ENCODE results near the gene EXOC6B. TPM values are rescaled to one million over a fixed set of nuclear protein-coding genes. Genes with fewer than 3 reads are reported as not detected.

Gene EXOC6B
- total and polyA plus RNA-seq, 10 of the 15 experiments (the other 5 are each of a cell fraction or from before 2014, with no cell fraction given): 0.23 to 2.2 (median 1.2) TPM

DNA sequence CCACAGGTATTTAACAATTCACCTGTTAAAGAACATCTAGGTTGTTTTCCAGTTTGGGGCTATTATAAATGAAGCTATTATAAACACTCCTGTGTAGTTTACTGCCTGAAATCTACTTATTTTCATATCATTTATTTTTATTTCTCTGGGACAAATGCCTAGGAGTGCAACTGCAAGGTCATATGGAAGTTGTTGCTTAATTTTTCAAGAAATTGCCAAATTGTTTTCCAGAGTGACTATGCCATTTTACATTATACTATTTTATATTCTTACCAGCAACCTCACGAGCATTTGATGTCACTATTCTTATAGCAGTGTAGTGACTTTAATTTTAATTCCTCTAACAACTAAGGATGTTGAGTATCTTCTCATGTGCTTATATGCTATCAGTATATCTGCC is 298.4 kb downstream of the EXOC6B start:
- 73% methylated on average over 1 of the region's 1 CpG for WGBS (ENCODE audit: insufficient coverage, insufficient replicate concordance, low lambda C conversion rate, missing lambda C conversion rate)
- Histone ChIP-seq H3K27me3 (replicated peaks in 1 of 2; ENCODE audit: control insufficient read depth in 2 of 2, insufficient read depth in 2 of 2, low read length in 1 of 2) (no peaks in the 10 kb centered on the region), H3K4me3 (no peak overlapping the region), H3K36me3 (ENCODE audit: control insufficient read depth in 2 of 2, insufficient read depth in 2 of 2, low read length in 1 of 2) (no peaks in the 10 kb centered on the region), H3K79me2 (ENCODE audit: control insufficient read depth, insufficient read depth, low read length) (no peaks in the 10 kb centered on the region), H3K9me3 (replicated peaks; ENCODE audit: control insufficient read depth, insufficient read depth, low read length) (no peaks in the 10 kb centered on the region), H3K9ac (ENCODE audit: control insufficient read depth, insufficient read depth, low read length) (no peak overlapping the region), H3K27ac (ENCODE audit: control insufficient read depth, insufficient read depth) (no peak overlapping the region), H3K4me2 (ENCODE audit: control insufficient read depth, insufficient read depth) (no peak overlapping the region), H2AFZ (ENCODE audit: control insufficient read depth, low read depth, low read length) (no peak overlapping the region), H3K4me1 (ENCODE audit: control insufficient read depth, insufficient read depth, low read length) (no peaks in the 10 kb centered on the region), H4K20me1 (ENCODE audit: control insufficient read depth, insufficient read depth) (no peaks in the 10 kb centered on the region)
- DNase-seq (ENCODE audit: low read depth, low spot score) (no peak), FAIRE-seq (no peak), ATAC-seq (no peak)
- TF ChIP-seq CREM (IDR thresholded peaks at IDR 0.05; ENCODE audit: low read depth) (no peak), MTA2 (IDR thresholded peaks at IDR 0.05; ENCODE audit: low read depth) (no peak), KLF5 (IDR thresholded peaks at IDR 0.05; ENCODE audit: partially characterized antibody) (no peak), CBX3 (IDR thresholded peaks at IDR 0.05; ENCODE audit: borderline replicate concordance, low read depth) (no peak), NRF1 (conservative IDR thresholded peaks at IDR 0.05; ENCODE audit: low read depth, low read length) (no peak), MYB (IDR thresholded peaks at IDR 0.05; ENCODE audit: borderline replicate concordance, low read depth, low read length) (no peak), NFYB (IDR thresholded peaks at IDR 0.05; ENCODE audit: insufficient read depth, low read depth, low read length) (no peak), NFIC (IDR thresholded peaks at IDR 0.05; ENCODE audit: low read depth, low read length) (no peak), SPI1 (IDR thresholded peaks at IDR 0.05; ENCODE audit: borderline replicate concordance, insufficient read depth, low read depth, low read length) (no peak)
- TF ChIP-seq, protein P1, sequence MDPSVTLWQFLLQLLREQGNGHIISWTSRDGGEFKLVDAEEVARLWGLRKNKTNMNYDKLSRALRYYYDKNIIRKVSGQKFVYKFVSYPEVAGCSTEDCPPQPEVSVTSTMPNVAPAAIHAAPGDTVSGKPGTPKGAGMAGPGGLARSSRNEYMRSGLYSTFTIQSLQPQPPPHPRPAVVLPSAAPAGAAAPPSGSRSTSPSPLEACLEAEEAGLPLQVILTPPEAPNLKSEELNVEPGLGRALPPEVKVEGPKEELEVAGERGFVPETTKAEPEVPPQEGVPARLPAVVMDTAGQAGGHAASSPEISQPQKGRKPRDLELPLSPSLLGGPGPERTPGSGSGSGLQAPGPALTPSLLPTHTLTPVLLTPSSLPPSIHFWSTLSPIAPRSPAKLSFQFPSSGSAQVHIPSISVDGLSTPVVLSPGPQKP (IDR thresholded peaks at IDR 0.05; ENCODE audit: low read depth, low read length): no peak
- TF ChIP-seq, protein P2, sequence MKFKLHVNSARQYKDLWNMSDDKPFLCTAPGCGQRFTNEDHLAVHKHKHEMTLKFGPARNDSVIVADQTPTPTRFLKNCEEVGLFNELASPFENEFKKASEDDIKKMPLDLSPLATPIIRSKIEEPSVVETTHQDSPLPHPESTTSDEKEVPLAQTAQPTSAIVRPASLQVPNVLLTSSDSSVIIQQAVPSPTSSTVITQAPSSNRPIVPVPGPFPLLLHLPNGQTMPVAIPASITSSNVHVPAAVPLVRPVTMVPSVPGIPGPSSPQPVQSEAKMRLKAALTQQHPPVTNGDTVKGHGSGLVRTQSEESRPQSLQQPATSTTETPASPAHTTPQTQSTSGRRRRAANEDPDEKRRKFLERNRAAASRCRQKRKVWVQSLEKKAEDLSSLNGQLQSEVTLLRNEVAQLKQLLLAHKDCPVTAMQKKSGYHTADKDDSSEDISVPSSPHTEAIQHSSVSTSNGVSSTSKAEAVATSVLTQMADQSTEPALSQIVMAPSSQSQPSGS (IDR thresholded peaks at IDR 0.05; ENCODE audit: low read length): no peak
- ChIA-PET CTCF (no interaction called here), POLR2A (no interaction called here), RAD21 (ENCODE audit: unreplicated experiment) (no interaction called here), SMC1A (ENCODE audit: uncharacterized antibody, unreplicated experiment) (no interaction called here)
- in situ Hi-C loops (cut with MboI): no loop called here
- intact Hi-C loops (cut with micrococcal nuclease; ENCODE audit: unreplicated experiment): no loop called here
- BruUV-seq (replicated peaks): no TSS peak

All from GM12878 (cell line).